ENCODE measurements around the gene CACNA1D.

Gene CACNA1D

DNA sequence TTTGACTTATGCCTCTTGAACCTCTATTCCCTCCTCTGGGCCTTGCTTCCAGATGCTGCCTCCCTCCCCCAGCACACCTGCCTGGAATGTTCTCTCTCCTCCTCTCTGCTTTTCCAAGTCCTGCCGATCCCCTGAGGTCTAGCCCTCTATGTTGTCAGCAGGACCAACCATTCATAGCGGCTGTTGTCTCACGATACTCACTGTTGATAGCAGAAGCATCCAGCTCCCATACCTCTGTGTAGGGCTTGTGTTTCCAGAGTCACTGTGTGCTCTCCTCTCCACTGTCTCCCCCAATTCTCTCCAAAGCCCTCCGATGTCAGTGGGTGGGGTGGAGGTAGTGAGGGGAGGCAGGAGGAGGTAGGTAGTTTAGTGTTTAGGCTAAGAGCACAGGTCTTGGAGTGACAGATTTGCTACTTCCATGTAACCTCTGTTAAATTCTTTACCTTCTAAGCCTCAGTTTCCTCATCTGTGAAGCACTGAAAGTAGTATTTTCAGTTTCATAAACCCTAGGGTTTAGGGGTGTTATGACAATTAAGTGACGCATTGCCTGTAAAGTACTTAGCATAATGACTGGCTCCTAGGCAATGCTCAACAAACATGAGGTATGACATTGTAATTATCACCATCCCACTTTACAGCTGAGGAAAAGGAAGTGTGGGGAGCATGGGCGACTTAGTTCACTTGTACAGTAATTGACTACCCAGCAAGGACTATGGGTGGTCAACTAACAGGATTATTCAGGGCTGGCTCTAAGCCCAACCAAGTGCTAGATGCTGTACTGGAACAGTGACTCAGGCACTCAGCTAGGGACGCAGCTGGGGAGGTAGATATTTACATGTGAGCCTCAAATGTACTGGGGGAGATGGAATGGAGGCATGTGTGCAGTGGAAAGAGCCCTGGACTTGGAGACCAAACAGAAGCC, 122.8 kb downstream of the CACNA1D start:
- TF ChIP-seq ZFX (IDR thresholded peaks at IDR 0.05), result no peak
- TF ChIP-seq, protein P1, sequence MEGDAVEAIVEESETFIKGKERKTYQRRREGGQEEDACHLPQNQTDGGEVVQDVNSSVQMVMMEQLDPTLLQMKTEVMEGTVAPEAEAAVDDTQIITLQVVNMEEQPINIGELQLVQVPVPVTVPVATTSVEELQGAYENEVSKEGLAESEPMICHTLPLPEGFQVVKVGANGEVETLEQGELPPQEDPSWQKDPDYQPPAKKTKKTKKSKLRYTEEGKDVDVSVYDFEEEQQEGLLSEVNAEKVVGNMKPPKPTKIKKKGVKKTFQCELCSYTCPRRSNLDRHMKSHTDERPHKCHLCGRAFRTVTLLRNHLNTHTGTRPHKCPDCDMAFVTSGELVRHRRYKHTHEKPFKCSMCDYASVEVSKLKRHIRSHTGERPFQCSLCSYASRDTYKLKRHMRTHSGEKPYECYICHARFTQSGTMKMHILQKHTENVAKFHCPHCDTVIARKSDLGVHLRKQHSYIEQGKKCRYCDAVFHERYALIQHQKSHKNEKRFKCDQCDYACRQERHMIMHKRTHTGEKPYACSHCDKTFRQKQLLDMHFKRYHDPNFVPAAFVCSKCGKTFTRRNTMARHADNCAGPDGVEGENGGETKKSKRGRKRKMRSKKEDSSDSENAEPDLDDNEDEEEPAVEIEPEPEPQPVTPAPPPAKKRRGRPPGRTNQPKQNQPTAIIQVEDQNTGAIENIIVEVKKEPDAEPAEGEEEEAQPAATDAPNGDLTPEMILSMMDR (conservative IDR thresholded peaks at IDR 0.05), result no peak

DNA sequence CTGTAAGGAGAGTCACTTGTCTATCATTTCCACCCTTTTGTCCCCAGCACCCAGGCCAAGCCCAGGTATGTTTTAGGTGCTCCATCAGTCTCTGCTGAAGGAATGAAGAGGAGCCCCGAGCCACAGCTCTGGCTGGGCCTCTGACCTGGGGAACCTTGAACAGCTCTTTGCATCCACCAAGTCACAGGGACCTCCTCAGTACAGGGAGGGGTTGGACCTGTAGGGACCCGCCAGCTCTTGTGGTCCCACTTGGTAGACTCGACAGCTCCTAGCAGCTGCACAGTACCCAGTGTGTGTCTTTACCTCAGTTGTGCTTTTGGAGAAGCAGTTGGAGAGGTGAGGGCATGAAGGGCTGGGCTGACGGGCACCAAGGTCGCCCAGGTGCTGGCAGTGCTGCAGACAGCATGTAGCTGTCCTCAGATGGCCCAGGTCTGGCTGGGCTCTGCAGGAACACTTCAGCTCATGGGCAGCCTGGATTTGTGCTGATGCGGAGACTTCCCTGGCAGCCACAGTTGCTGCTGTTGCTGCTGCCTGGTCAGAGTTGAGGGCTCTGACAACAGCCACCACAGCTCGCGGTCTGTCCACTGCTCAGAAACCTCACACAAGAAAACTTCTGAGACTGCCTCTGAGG, 123.6 kb downstream of the CACNA1D start:
- TF ChIP-seq, protein P1 (conservative IDR thresholded peaks at IDR 0.05), result no peak
- TF ChIP-seq ZFX (IDR thresholded peaks at IDR 0.05), result no peak
- no peak overlapping the region for H3K27ac ChIP-seq

More for the DNA sequence above, 122.8 kb downstream of the CACNA1D start:
- no peak overlapping the region for H3K27ac ChIP-seq

DNA sequence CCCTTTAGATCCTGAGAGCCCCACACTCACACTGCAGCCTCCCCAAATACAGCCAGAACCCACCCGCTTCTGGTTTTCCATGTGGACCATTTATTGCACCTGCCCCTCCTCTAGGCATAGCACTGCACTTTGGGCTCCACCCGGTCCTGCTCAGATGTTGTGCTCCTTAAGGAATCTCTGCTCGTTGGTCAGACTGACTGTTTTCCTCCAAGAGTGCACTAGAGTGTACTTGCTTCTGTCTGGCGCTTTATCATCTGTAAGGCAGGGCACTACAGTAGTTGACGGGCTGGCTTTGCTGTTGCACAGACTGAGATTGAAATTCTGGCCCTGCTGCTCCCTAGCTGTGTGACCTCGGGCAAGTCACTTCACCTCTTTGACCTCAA, 124.1 kb downstream of the CACNA1D start:
- H3K27ac ChIP-seq, result no peak overlapping the region
- TF ChIP-seq, protein P1 (conservative IDR thresholded peaks at IDR 0.05), result no peak
- TF ChIP-seq ZFX (IDR thresholded peaks at IDR 0.05), result no peak

DNA sequence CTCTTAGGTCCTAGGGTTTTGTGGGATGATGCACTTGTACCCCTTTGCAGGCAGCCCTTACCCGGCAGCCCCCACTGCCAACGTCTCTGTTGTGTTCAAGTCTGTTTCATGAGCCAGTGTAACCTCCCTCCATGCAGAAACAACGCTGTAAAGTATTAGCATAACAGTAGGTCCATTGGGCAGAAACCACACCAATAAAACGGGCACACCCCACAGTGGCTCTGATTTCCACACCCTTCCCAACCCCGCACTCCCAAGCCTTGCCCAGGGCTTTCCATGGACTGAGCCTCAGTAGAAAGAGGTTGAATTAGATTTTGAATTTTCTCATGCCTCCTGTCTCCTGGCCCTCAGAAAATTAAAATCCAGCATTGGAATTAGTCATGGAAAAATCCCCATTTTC, 124.5 kb downstream of the CACNA1D start:
- no peak overlapping the region for H3K27ac ChIP-seq
- no peak for TF ChIP-seq ZFX (IDR thresholded peaks at IDR 0.05)
- TF ChIP-seq, protein P1 (conservative IDR thresholded peaks at IDR 0.05), result no peak

DNA sequence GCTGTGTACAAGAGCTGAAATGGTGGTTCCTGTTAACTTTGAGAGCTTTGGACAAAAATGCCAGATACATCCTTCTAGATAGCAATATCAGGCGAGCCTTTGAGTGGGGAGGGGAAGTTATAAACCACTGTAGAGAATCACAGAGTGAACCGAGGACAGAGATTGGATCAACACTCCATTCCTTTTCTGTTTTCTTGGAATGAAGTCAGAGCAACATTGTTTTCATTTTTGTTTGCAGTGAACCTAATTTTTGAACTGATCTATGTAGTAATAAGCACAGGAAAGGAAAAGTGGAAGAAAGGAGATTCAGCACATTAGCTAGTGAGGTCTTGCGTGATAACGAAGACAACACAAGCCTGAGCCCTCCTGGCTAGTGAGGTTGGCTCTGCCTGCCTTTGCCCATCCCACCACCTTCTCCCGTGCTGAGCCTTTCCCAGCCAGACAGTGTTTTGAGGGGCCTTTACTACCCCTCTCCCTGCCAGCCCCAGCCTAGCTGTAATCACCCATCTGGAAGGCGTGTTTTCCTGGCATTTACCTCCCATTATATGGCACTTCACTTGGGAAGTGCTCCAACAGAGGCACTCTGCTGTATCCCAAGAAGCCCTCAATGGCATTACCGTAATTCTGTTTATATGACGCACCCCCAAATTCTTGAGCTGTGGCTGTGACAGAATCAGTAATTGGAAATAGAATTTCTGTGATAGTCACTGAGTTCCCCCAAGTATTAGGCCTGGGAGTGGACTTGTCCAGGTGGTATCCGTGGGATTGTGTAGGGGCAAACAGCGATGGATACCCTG, 129.8 kb downstream of the CACNA1D start:
- TF ChIP-seq, protein P1 (conservative IDR thresholded peaks at IDR 0.05), result no peak
- TF ChIP-seq ZFX (IDR thresholded peaks at IDR 0.05), result no peak
- no peak overlapping the region for H3K27ac ChIP-seq

DNA sequence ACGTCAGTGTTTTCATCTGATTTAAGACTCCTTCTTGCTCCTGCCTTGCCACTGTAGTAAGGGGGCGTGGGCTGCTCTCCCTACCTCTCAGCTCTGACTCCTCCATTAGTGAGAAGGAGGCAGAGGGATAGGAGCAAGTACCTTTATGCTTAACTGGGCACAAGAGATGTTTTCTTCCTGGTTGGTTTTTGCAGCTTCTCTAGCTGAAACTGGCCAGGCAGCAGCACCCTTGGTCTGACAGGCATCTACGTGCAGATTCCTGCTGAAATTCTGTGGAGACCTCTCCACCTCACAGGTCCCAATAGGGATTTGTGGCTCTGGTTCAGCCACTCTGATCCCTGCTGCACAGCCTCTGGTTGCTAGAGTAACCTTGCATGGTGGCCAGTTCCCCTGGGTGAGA, 132.5 kb downstream of the CACNA1D start:
- no peak overlapping the region for H3K27ac ChIP-seq
- no peak for TF ChIP-seq ZFX (IDR thresholded peaks at IDR 0.05)
- TF ChIP-seq, protein P1 (conservative IDR thresholded peaks at IDR 0.05), result no peak

All from C4-2B (cell line).